Activated CD4-positive, alpha-beta T cell treated with anti-CD3 and anti-CD28 coated beads, Interleukin-2, Interleukin-6, amounts not matched to agents 100 ng/mL and 50 ng/mL, durations not matched to agents 16 hours and 8 hours (primary cell): ENCODE results near the gene TNIP1.

Experiments
- DNase-seq: peaks from one replicate; pipeline ENCODE4 v3.0.0-alpha.2; 2020

Gene TNIP1

DNA sequence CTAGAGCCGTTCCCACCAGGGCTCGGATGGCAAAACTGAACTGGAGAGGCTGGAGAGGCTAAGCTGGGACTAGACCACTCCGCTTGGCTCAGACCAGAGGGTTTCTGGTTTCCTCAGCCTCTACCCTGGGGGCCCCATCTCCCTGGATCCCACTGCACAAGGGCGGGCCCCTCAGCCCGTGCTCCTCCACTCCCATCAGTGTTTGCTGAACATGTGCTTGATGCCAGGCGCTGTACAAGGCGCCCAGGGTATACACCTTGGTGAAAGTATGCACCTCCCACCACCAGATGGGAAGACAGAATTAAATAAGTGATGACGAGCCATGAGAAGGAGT is 42.5 kb downstream of the TNIP1 start:
- DNase-seq: no peak

DNA sequence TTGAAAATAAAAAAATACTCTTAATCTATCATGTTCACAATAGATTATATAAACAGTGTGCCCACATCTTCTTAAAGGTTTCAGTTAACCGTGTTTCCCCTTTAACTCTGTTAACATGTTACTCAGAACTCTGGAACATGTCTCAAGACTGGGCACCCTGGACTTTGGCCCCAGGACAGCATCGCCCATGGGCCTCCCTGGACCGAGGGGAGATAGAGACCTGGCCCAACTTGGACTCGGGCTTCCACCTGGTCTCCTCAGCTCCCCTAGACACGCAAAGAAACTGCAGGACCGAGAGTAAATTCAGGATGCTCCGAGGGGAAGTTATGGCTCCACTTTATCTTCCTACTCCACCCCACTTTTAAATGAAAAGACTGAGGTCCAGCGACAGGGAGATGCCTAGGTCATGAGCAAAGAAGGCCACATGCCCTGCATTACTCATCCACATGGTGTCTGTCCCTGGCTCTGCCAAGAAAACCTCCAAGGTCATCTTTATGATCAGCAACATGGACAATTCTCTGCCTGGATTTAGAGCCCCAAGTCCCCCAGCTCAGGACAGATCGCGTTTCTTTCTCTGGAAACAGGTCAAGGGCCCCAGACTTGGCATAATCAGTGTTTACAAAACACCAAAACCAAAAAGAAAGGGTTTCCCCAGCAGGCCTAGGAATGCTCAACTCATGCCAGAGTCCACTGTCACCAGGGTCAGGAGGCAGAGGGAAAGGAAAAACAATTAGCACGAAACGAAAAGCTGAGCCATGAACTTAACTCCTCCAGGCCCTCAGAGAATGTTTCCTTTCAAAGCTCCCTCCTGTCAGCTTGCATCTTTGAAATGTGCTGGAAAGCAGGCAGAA is 43.0 kb downstream of the TNIP1 start:
- DNase-seq: no peak

DNA sequence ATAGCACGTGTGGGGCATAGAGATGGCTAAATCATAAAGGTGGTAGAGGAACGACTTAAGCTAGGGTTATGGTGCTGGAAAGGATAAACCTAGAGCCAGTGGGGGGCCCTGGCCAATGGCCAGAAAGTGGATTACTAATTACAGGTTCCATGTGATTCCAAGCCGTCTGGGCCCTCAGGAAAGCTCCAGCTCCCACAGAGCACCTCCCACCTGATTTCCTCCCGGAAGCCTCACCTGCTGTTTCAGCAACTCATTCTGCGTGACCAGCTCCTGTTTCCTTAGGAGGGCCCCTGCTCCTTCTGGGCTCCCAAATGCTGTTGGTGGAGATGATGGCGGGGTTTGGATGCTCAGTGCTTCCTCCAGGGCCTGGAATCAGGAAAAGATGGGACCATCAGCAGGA is 44.3 kb downstream of the TNIP1 start:
- DNase-seq: no peak

DNA sequence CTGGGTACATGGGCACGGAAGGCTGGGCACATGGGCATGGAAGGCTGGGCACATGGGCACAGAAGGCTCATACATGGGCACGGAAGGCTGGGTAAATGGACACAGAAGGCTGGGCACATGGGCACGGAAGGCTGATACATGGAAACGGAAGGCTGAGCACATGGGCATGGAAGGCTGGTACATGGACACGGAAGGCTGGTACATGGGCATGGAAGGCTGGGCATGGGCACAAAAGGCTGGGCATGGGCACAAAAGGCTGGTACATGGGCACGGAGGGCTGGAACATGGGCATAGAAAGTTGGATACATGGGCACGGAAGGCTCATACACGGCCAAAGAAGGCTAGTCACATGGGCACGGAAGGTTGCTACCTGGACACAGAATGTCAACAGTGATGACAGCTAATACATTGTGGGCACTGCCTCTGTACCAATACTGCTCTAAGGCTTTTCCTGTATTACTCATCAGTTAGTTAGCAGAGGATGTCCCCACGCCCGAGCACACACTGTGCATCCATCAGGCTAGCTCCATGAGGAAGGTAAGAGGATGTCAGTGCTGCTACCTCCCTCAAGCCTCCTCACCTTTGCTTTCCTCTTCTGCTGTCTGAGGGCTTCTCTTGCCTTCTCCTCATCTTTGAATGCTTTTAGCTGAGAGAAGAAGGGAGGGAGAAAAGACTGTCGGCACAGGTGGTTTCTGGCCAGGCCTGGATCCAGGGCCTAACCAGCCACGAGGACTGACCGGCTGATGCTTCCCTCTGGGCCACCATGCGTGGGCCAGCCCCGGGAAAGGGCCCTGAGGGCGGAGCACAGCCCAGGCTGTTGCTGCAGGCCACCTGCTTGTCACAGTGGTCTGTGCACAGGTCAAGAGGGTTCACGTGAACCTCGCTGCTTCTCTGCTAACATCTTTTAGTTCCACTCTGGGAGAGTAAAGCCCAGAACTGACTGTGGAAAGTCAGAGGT is 46.1 kb downstream of the TNIP1 start:
- no peak for DNase-seq

DNA sequence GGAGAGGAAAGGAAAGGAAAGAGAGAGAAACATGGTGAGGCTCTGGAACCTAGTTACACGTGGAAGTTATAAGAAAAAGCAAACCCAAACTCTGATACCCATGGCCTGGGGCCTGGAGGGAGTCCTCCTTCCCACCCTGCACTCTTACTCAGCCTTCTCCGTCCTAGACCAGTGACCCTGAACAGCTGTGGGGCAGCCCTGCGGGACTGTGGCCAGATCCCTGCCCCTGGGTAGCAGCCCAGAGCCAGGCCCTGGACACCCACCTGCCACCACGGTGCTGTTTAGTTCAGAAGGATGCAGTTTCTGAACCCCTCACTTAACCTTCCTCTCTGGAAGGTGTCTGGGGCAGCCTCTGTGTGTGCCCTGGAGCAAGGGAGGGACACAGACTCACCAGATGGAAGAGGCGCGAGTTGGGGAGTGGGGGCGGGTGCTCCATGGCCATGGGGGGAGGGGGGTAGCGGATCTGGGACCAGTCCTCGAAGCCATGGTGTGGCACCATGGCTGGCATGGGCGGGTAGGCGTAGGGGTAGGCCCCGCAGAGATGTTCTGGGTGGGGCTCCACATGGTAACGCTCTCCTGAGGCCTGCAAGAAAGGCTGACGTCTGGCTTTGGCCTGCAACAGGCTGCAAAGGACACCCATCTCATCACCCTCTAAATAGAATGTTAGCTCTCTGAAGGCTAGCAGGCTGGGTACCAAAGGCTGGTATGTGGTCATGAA is 47.5 kb downstream of the TNIP1 start:
- no peak for DNase-seq

DNA sequence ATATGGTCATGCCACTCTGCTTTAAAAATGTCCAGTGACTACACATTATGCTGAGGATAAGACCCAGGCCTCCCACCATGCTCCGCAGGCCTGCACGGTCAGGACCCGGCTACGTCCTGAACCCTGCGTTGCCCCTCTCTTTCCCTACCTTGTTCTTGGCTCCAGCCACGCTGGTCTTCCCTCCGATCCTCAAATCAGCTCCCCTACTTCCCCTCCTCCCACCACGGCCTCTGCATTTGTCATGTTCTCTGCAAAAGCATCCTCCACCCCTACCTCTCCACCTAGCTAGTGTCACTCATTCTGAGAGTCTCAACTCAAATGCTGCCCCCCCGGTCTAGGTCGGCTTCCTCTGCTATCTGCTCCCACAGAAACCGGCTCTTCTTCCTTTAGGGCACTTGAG is 49.3 kb downstream of the TNIP1 start:
- DNase-seq: no peak

DNA sequence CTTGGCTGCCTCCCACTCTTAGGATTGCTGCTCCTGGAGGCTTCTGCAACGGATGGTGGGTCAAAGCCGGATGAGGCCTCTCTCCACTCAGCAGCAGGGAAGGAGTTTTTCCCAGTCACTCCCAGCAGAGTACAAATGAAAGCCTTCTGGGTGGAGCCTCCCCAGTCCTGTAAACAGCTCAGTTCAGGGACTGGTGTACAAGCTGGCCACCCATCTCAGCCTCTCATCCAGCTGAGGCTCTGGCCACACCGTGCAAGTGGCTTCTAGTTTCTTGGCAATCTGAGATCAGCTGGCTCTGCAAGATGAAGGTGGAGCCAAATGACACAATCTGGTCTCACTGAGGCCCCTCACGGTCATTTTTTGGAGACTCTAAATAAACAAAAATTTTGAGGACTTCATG is 50.5 kb downstream of the TNIP1 start:
- no peak for DNase-seq

DNA sequence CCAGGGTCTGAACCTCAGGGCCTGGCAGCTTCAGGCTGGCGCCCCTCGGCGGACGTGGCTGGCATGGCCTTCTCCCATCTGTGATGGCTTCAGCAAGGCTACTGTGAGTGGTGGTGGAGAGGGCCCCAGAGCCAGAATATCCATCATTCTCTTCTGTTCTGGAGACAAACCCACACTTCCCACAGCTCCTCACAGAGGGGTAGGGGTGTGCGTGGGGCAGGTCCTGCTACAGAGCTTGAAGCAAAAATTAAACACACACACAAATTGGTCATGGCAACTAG is 50.8 kb downstream of the TNIP1 start:
- no peak for DNase-seq

DNA sequence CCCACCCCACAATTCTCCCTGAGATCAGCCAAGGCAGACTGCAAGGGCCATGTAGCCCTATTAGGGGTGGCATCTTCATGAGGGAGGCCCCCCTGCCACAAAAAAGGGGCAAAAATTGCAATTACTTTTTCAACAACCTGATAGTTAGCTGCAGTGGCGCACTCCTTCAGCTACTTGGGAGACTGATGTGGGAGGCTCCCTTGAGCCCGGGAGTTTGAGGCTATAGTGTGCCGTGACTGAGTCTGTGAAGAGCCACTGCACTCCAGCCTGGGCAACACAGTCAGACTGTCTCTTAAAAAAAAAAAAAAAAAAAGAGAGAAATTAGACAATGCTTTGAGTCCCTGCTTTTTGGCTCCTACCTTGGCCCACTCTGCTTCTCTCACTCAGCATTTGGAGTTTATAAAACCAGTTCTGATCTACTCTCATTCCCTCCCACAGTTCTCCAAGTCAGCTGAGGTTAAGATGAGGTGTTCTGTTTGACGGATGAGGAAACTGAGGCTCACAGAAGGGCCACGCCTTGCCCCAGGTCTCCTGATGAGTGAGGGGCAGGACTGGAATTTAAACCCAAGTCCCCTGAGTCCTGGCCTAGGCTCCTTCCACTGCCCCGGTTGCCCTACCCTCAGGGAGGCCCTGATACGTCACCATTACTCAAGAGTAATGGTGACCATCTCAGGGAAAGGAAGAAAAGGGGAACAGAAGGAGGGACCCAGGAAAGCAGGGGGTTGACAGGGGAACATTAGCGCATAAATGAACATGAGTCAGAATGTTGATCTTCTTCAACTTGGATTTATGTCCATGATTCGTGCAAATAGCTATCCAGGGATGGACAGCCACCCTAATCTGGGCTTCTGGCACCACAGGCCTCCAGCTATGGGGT is 51.4 kb downstream of the TNIP1 start:
- DNase-seq: no peak

DNA sequence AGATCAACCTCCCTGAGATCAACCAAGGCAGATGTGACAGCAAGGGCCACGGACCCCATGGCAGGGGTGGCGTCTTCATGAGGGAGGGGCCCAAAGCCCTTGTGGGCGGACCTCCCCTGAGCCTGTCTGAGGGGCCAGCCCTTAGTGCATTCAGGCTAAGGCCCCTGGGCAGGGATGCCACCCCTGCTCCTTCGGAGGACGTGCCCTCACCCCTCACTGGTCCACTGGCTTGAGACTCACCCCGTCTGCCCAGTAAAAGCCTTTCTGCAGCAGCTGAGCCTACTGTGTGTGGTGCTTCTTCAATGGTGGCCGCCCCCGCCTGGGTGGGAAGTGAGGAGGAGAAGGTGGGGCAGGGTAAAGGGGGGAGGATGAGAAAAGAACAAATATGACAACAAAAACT is 52.1 kb downstream of the TNIP1 start:
- no peak for DNase-seq

DNA sequence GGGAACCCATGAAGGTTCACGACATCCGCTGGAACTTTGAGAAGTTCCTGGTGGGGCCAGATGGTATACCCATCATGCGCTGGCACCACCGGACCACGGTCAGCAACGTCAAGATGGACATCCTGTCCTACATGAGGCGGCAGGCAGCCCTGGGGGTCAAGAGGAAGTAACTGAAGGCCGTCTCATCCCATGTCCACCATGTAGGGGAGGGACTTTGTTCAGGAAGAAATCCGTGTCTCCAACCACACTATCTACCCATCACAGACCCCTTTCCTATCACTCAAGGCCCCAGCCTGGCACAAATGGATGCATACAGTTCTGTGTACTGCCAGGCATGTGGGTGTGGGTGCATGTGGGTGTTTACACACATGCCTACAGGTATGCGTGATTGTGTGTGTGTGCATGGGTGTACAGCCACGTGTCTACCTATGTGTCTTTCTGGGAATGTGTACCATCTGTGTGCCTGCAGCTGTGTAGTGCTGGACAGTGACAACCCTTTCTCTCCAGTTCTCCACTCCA is 52.8 kb downstream of the TNIP1 start:
- no peak for DNase-seq

DNA sequence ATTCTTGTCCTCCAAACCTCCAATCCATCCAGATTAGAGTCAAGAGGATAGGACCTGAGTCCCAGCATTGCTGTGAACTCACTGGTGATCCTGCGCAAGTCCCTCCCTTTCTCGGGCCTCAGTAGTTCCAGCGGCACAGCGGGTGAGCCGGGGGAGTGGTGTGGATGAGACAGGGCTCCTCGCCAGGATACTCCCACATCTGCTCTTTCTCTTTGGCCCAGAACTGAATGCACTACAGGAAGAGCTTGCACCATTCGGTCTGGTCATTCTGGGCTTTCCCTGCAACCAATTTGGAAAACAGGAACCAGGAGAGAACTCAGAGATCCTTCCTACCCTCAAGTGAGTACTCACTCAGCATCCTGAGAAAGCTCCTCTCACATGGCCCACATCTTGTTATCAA is 54.2 kb downstream of the TNIP1 start:
- DNase-seq: no peak

DNA sequence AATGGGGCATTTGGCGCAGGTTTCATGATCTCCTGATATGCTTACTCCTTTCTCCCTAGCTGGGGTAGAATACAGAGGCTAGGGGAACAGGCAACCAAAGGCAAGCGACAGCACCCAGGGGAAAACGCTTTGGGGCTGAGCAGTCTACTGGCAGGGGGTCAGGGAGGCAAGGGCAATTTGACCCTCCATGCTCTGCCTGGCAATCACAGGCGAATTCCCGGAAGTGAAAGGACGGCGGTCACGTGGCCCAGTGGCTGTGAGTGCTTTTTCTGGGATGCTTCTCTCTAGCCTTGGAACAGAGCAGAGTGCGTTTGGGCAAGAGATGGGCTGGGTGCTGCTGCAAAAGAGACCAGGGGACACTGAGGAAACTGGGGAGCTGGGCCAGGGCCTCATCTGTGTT is 54.7 kb downstream of the TNIP1 start:
- no peak for DNase-seq

DNA sequence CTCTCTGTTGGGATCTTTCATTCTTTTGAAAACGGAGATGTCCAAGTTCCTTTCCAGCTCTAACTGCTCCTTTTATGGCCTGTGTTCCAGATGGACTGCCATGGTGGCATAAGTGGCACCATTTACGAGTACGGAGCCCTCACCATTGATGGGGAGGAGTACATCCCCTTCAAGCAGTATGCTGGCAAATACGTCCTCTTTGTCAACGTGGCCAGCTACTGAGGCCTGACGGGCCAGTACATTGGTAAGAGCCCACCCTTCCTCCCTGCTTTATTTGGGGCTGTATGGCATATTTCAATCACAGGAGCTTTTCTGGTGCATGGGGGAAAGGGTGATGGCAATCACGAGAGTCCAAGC is 55.6 kb downstream of the TNIP1 start:
- DNase-seq: no peak

DNA sequence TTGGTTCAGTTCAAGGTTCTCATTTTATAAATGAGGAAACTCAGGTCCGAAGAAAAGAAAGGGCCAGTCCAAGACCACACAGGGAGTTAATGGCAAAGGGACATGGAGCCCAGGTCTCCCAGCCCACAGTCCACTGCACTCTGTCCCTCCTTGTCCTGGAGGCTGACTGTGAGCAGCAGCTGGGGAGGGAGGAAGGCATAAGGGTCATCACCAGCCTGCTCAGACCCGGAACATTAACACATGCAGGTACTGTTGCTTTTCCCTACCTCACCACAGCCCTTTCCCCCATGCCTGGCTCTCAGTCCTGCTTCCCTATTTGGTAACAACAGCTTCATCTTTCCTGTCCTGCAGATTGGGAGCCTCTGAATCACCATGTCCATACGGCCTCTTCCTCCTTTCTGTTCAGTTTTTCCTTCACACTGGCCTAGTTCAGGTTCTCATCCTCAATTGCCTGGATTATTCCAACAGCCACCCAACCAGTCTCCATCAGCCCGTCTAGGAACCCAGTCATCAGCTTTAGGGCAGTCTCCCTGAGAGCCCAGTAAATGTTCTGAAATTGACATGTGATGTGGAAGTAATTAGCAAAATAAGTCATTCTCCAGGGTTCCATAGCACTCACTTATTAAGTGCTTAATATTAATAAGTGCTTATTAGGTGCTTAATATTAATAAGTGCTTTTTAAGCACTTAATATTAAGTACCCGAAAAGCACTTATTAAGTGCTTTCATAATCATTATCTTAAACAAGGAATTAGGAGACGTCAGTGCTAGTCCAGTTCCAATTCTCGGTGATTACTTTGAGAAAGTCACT is 56.2 kb downstream of the TNIP1 start:
- DNase-seq: no peak

DNA sequence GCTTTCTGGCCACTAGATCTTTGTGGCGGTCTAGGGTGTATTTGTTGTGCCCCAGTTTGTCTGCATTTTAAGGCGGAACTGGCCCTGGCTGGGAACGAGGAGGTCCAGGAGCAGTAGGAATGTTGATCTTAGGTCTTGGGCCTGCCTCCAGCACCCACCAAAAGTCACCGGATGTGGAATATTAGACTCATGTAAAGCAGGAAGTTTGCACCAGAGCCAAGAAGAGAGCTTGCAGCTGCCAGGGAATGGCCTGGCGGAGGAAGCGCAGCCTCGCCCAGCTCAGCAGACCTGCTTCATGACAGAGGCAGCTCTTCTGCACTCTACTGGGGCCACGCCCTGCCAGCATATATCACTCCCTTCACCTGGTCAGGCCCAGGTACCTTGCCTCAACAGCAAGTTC is 57.2 kb downstream of the TNIP1 start:
- no peak for DNase-seq

DNA sequence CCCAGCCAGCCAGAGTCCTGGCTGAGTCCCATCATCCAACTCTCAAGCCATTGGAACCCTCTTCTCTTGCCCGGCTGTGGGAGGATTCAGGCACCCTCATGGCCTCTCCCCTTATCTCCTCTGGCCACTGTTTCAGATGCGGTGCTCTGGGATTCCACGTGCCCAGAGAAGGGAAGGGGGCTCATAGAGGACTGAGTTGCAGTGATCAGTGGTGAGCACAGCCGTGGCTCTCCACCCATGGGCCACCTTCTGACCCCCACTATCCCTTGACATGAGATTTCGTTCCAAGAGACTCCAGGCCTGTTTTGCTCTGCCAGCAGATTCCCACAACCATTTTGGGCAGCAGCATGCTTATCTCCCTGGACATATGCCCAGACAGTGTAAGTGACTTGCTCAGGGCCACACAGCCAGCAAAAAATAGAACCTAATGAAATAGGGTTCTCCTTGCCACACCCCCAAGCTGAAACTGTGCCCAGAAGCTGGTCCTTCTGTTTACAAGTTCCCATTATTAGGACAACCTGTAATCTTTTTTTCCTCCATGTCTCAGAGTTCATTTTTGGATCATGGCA is 57.7 kb downstream of the TNIP1 start:
- DNase-seq: no peak

DNA sequence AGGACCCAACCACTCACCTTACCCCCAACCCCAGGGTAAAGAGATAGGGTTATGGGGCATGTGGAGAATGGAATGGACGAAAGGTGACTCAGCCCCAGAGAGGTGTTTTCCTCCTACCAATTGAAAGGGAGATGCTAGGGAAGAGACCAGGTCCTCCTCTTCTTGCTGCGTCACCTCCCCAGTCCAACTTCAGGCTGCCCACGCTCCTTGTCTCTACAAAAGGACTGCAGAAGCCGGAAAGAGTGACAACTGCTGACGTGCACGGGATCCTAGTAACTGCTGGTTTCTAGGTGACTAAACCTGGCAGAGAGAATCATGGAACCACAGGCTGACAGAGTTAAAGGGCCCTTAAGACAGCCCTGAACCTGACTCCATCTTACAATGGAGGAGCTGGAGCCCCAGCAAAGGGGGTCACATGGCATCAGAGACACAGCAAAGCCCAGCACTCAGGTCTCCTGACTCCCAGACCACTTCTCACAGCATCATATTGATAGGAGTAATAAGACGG is 58.3 kb downstream of the TNIP1 start:
- no peak for DNase-seq

DNA sequence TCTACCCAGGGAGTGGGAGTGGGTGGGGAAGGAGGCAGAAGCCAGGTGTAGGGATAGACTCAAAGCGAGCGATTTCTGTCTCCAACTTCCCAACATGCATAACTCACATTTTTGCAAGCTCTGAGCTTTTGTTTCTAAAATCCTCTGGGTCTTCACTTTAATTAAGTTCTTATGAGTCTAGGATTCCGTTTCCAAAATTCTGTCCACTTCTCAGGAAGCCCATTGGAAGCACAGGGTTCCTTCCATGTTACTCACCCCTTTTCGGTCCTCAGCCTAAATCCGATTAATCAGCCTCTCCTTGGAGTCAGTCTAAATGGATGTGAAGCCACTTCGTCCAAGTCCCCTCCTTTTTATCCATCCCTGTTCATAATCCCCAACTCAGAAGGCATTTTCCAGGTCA is 59.1 kb downstream of the TNIP1 start:
- no peak for DNase-seq

DNA sequence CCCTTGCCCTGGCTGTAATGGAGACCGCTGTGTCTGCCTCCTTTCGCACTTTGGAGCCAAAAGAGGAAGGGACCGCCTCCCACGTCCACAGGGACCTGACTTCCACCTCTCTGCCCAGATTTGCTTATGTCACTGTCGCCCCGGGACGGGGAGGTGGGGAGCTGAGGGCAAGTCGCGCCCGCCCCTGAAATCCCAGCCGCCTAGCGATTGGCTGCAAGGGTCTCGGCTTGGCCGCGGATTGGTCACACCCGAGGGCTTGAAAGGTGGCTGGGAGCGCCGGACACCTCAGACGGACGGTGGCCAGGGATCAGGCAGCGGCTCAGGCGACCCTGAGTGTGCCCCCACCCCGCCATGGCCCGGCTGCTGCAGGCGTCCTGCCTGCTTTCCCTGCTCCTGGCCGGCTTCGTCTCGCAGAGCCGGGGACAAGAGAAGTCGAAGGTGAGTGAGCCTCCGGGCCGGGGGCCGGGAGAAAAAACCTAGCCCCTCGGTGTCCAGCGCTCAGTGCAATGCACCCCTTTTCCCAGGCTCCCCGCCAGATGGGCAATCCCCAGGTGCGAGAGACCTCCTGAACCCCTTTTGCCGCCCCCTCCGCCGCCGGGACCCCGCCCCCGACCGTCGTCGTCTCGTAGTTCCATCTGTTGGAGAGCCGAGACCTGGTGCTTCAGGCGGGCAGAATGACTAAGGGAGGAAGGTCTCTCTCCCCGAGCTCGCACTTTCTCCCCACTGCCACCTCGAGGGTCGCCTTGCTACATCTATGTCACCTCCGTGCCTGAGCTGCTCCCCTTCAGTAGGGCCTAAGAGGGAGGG is 60.3 kb downstream of the TNIP1 start, which contains the start of gene GPX3:
TSS of gene GPX3 (plus strand) at position 288 of the 807 bp plus-strand sequence. CDS start at position 352, 64 bp downstream.
- DNase-seq: peak; percentile 20
